SHP77 treated with DMSO at 0.1 percent for 48 hours (cell line): Measurements from ENCODE around the gene TMEM233.

Experiments used
- DNase-seq: peaks from one replicate; lab custom pipeline; 2025; lab: John Stamatoyannopoulos, UW

Gene TMEM233

GRCh38 chr12:119681728-119682638 lies 88.4 kb downstream of the TMEM233 start:
- DNase-seq: no peak

GRCh38 chr12:119682639-119683252 lies 89.2 kb downstream of the TMEM233 start:
- DNase-seq: no peak

- no peak for DNase-seq
Observed at GRCh38 chr12:119683413-119683812, 89.8 kb downstream of the TMEM233 start.

GRCh38 chr12:119683816-119684215 lies 90.2 kb downstream of the TMEM233 start:
- DNase-seq: no peak

DNA sequence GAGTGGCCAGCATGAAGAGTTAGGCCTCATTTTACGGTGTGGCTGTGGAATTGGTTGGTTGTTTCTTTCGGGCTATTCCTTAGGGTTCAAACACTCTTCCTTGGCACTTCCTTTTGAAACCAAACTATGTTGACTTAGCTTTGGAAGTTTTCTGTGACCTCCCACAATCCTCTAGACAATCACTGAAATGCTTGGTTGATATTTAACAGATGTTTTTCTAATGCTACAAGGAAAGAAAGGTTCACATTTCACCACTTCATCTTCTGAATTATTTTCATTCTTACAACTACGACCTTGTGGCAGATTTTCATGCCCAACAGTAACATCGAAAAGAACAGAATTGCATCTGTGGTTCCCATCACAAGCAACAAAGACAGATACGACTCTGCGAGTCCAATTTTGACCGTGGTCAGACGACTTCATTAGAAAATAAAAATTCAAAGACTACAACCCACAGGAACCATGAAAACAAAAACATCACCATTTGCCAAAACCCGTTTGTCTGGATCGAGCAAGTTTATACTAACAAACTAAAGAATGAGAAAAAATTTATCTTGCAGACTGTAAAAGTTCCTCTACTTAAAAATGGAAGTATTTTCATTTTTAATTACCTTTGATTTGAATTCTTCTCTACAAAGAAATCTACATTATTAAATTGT lies 91.3 kb downstream of the TMEM233 start:
- no peak for DNase-seq

DNA sequence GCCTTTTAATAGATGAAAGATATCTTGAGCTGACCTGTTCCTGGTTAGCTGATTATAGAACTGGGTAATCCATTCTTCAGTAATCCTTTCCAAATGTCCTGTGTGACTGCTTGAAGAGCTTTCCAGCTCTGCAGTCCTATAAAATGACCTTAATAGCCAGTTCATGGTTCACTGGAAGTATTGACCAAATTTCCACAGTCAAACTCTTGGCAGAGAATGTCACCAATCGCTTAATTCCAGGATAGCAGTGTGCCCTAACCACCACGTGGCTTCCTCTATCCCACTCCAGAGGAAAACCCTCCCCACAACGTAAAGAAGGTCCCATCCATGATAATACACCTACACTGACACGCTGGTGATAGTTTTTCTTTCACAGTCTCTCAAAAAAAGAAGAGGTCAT lies 91.8 kb downstream of the TMEM233 start:
- no peak for DNase-seq

DNA sequence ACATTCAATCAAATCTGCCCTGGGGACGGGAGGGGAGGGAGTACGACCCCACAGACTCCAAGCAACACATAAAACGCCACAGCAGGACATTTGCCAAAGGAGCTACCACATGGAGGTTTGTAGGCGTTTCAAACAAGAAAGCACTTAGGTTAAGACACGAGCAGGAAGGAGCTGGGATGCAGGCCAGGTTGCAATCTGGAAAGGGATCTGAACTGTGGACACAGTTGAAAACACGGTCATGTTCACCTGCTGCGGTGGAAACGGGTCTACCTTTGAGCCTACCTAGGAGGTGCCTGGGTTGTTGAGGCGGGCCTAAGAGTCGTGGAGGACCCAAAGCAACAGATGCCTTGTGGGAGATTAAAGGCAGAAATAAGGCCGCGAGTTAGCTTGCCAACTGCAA lies 92.8 kb downstream of the TMEM233 start:
- DNase-seq: no peak

- no peak for DNase-seq
Observed at GRCh38 chr12:119686776-119687175, 93.2 kb downstream of the TMEM233 start.

- no peak for DNase-seq
Observed at GRCh38 chr12:119687406-119687805, 93.8 kb downstream of the TMEM233 start.

DNA sequence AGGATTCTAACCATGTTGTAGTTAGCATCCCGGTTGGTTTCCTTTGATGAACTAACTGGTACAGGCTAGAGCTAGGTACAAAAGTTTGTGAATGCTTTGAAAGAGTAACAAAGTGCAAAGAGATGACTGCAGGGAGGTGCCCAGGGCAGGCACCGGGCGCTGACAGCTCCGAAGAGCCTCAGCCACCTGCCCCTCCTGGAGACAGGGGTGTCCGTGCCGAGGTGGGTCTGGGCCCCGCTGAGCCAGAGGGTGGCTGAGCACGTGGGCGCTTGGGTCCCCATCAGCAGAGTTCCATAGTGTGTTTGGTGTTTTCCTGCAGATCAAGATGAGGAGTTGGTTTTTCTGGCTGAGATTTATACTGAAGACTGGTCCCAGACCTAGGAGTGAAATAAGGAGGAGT lies 94.3 kb downstream of the TMEM233 start:
- DNase-seq: no peak

DNA sequence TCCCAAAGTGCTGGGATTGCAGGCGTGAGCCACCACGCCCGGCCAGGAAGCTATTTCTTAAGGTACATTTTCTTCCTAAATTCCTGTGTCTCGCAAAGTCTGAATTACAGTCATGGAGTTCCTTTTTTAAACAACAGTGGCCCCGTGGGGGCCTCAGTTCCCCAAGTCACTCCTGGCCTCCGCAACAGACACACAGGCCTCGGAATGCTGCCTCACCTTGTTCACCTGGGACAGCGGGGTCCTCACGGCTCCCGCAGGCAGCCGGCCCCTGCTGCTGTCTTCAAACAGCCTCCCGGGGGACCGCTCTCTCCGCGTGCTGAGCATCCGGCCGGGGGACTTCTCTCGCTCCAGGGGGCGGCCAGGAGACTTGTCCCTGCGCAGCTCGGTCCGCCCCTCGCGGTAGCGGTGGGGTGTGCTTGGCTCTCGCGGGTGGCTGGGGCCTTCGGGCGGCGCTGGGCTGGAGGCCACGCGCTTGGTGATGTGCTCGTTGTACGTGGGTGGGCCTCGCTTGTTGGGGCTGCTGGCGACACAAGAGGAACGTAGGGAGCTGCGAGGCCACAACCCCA lies 96.4 kb downstream of the TMEM233 start:
- DNase-seq: no peak

DNA sequence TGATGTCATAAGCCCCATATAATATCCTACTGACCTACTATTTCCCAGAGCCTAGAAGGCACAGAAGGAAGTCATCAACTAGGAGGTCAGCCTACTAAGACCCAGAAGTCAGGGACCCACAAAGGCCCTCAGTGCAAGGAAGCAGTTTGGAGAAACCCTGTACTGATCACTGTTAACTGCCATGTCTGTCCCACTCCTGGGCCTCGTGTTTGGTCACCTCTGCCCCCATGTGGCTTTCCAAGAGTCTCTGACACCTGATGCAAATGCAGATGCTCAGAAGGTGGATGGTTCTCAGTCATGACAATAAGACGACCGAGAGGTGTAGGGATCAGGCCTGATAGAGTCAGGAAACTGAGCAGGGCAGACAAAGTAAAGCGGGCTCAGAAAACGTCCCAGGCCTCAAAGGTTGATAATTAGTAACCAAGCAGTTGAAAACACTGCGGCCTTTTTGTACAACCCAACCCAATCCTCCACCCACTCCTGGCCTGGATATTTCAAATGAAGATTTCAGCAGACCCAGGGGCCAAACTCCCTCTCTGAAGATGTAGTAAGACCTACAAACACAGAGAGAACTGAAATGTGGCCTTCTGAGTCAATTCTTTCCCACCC lies 97.7 kb downstream of the TMEM233 start:
- no peak for DNase-seq

GRCh38 chr12:119692410-119692809 lies 98.8 kb downstream of the TMEM233 start:
- no peak for DNase-seq
